ENCODE measurements around the gene MCRIP1.
"Not testable (repeated sequence)": the region's sequence is repeated elsewhere in the genome, so short reads cannot be mapped to it uniquely, and the experiment has no call there.

The MCRIP1 gene

DNA sequence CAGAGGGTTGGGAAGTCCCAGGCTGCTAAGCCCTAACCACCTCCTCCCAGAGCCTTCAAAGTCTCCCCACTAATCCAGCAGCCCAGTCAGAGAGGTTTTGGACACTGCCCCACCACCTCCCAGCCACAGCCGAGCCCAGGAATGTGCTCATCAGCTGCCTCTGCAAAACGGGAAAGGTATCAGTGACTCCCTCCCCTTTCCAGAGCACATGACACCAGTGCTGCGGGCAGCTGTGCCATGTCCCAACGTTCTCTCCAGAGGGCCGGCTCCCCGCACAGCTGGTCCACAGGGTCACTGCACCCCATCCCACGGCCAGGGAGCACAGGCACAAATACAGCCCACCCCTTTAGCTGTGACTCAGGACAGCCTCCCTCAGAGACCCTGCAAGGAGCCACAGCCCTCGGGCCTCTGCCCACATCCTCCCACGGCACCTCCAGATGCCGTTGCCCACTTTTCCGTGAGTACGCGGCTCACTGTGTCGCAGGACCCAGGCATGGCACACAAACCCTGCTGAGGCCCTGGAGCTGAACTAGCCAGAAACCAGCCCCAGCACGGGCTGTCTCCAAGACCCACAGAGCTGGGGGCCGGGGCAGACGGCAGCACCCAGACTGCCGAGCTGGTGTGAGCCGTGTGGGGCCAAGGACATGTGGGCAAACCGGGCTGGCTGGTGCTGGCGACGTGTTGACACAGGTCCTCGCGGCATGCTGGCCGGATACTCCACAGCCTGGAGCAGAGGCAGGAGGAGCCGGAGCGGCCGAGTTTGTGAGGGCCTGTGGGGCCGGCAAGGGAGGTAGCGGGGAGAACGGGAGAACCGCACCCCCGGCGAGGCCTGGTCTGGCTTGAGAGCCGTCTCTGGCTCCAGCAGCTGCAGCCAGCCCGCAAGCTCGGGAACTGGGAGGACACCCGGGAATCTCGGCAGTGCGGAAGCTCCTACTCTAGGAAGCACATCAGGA lies 8.0 kb upstream of the MCRIP1 start:
- DNase-seq (ENCODE audit: low spot score): no peak

DNA sequence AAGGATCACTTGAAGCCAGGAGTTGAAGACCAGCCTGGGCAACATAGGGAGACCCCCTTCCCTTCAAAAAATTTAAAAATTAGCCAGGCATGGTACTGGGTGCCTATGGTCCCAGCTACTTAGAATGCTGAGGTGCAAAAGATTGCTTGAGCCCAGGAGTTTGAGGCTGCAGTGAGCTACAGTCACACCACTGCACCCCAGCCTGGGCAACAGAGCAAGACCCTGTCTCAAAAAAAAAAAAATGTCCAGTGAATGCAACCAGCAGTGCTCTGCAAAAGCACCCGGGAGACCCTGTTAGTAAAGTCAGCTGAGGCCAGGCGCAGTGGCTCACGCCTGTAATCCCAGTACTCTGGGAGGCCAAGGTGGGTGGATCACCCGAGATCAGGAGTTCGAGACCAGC lies 7.0 kb upstream of the MCRIP1 start:
- not testable (repeated sequence) for DNase-seq (ENCODE audit: low spot score)

DNA sequence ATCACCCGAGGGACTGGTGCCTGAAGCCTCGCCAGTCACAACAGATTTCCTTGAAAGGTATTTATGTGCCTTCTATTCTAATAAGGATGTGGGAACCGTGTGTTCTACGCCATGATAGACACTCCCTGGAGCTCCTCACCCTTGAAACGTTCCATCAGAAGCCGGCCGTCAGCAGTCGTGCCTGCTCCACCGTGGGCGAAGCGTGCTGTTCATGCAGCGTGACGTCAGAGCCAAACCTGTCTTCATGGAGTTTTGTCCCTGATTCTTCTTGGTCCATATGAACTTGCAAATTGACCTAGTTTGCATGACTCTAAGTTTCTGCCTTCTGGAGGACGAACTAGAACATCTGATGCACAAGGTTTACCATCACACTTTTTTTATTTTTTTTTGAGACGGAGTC lies 6.2 kb upstream of the MCRIP1 start:
- no peak for DNase-seq (ENCODE audit: low spot score)

DNA sequence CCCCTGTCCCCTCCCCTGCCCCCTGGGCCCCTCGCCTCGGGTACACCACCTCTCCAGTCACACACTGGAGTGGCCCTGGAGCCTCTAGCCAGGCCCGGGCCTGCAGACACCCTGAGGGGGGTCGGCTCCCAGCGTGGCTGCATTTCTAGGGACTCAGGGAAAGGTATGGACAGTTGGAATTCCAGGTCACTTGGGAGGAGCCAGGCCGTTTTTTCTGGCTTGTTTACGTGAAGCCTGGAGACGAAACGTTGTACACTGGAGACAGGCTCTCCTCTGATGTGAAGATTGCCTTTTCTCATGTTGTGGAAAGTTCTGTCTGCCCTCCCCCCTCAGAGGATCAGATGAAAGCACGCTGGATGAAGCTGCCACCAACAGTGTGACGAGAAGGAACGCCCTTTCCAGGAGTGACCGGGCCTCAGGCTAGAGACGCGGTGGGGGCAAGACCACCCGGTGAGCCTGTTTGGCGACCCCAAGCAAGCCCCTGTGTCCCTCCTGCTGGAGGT lies 5.7 kb upstream of the MCRIP1 start:
- no peak for DNase-seq (ENCODE audit: low spot score)

DNA sequence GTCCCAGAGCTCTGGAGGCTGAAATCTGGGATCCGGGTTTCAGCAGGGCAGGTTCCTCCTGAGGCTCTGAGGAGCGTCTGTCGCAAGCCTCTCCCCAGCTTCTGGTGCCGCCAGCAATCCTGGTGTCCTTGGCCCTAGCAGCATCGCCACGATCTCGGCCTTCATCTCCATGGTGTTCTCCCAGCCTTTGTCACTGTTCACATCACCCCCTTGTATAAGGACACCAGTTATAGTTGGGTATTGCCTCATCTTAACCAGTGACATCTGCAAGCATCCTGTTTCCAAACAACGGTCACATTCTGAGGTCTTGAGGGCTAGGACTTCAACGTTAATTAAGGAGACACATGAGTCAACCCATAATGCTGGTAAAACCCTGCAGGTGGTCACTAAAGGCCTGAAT lies 4.5 kb upstream of the MCRIP1 start:
- DNase-seq (ENCODE audit: low spot score): no peak

DNA sequence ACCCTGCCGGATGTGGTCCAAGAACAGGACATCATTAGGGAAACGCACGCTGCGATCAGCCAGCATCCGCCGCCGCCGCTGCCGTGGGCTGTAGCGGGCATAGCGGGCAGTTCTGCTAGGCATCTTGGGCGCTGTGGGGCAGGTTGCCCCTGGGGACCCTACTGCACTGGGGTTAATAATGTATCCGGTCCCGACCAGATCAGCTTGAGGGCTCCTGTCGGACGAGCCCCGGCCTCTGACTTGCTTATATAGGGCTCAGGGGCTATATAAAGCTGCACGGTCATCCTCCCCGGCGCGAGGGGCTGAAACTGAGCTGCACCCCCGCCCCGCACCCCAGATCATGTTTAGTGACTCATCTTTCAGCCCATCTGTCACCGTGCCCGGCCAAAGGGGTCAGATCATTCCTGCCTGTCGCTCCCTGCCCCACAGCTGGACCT lies 1.8 kb upstream of the MCRIP1 start, which contains the start of gene PPP1R27:
TSS of gene PPP1R27 (minus strand) at position 220 of the 437 bp plus-strand sequence. CDS start at position 123, 97 bp downstream.
- DNase-seq (ENCODE audit: low spot score): no peak

DNA sequence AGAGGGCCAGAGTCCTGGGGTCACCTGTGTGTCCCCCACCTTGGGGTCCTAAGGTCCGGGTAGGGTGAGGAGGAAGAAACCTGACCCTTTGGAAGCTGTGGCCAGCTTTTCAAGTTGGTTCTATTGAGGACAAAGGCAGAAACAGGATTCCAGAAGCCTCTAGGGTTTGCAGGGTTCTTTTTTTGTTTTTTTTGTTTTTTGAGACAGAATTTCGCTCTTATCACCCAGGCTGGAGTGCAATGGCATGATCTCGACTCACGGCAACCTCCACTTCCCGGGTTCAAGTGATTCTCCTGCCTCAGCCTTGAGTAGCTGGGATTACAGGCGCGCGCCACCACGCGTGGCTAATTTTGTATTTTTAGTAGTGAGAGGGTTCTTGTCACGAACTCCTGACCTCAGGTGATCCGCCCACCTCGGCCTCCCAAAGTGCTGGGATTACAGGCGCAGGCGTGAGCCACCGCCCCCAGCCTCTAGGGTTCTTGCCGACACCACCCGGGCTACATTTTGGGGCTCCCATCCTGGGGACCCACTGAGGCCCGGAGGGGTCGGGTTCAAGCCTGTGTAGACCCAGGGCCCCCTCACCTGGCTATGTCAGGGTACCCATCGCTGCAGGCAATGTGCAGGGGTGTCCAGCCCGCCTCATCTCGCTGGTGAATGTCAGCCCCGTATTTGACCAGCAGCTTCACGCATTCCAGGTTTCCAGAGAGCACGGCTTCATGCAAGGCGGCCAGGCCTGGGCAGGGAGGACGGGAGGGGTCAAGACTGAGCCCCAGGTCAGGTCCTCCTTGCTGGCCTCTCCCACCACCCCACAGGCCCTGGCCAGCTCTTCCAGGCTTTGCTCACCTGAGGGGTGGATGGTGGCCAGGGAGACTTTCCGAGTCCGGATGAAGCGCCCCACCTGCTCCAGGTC lies 1.1 kb upstream of the MCRIP1 start:
- no peak for DNase-seq (ENCODE audit: low spot score)

DNA sequence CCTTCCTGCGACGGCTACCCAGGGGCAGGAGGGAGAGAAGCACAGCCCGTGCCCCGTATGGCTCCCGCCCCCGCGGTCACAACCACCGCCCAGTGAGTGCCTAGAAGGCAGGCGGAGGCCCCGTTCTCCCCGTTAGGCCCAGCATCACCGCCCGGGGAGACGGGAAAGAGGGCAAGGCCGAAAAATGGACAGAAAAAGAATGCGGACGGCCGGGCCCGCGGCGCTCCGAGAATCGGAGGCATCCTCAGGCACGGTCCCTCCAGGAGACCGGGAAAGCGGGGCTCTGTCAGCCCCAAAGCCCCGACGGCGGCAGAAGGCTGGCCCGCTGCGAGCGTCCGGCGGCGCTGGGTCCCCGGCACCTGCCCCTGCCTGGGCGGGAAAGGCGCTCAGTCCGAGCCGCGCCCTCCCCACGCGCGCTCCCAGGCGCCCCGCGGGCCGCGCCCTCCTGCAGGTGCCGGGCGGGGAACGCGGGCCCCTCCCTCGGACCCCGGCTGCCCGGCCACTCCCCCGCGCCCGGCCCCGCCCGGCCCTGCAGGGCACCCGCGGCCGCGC lies 407 bp downstream of the MCRIP1 start:
- DNase-seq (ENCODE audit: low spot score): peak; percentile 5

DNA sequence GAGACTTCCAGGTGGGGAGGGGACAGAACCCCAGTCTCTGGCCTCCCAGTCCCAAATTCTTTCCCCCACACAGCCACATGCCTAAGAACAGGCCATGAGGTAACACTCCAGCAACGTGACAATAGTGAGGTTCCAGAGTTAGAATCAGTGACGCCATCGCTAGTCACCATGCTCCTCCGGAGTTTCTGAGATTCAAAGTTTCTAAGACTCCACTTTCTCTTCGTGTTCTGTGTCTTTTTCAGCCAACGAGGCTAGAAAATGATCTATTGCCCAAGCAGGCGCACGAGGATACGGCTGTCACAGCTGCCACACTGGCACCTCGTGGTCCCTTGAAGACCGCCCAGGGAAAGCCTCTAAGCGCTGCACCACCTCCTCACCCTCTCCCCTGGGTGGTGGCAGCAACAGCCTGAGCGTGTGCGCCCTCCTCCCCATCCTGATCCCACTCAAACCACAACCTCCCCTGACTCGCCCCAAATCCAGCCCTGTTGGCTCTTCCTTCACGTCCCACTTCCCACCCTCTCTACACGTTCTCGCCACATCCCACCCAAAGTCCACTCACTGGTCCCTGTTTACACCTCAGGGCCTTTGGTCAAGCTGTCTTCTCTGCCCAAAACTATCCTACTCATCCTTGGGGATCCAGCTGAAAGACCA lies 1.0 kb downstream of the MCRIP1 start:
- peak; percentile 16 for DNase-seq (ENCODE audit: low spot score)

DNA sequence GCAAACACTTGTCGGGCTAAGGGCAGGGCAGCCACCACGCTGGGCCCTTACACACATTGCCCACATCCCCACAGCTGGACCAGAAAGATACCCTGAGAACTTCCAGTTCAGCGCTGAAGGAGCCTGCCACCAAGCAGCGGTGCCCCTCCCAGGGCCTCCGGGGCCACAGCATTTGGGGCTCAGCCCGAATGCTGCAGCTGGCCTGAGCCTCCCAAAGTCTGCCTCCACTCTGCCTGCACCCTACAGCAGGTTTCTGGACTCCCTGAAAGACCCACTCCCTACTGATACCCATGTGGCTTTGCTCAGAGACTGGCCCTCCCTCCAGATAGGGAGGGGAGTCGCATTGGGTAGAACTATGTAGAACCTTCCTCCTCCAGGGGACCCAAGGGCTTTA lies 1.5 kb downstream of the MCRIP1 start:
- no peak for DNase-seq (ENCODE audit: low spot score)

DNA sequence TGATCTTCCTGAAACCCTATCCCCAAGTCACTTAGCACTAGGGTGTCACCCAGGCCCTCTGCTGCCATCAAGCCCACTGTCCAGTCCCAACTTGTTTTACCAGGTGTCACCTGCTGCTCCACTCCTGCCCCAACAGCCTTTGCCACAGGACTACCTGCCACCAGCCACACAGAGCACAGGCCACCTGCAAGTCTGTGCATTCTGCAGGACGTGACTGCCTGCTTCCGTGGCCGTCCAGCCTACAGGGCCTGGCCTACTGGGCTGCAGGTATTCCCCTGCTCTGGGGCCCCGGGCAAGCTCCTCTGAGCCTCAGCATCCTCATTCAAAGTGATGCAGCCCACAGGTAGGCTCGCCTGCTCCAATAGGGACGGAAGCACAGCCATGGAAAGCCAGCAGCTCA lies 3.2 kb downstream of the MCRIP1 start:
- no peak for DNase-seq (ENCODE audit: low spot score)

DNA sequence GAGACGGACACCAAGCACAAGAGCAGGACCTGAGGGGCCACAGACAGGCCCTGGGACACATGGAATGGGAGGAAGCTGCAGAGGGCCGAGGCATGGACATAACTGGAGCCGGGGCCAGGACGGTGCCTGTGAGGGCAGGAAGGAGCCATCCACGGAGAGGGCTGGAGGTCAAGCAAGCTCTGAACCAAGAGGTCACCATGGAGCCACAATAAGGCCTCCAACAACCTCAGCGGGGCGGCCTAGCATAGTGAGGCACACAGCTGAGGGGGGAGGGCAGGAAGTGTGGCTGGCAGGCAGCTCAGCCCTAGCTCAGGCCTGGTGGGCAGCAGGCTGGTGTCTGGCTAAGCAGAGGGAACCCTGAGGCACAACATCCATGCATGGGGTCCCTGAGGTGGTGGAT lies 4.4 kb downstream of the MCRIP1 start:
- DNase-seq (ENCODE audit: low spot score): no peak

DNA sequence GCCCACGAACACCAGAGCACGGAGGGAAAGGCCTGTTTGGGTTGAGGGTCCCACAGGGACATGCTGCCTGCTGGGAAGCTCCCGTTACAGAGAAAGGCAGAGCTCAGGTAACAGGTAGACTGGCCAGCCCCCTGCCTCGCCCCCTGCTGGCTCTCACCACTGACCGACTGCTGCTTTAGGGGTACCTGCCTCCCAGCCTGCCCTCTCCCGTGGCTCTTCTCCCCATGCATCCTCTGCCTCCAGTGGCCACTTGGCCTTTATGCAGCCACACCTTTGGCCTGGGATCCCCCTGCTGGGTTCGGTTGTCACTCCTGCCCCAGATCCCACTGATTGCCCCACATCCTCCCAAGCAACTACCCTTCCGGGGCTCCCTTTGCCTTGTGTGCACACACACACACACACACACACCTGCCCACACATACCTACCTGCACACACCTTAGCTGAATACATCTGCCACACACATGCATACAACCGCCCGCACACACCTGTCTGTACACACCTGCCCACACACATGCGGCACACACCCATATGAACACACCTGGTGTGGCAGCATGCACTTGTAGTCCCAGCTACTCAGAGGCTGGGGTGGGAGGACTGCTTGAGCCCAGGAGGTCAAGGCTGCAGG lies 7.1 kb downstream of the MCRIP1 start:
- DNase-seq (ENCODE audit: low spot score): no peak

DNA sequence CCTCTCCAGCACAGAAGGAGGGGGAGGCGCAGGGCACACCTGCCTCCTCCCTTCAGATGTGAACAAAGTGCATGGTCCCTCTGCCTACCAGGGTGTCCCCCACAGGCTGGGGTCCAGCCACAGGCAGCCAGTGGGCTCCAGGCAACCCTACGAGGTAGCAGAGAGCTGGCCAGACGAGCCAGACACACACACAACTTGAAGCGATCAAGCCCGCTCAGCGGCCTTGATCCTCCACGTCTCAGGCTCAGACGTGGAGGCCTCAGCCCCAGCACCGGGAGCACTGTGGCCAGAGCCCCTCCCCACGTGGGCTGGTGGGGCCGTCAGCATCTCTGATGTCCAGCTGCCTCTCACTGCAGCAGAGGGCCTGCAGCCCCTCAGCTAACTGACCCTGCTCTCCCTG lies 8.5 kb downstream of the MCRIP1 start:
- no peak for DNase-seq (ENCODE audit: low spot score)

DNA sequence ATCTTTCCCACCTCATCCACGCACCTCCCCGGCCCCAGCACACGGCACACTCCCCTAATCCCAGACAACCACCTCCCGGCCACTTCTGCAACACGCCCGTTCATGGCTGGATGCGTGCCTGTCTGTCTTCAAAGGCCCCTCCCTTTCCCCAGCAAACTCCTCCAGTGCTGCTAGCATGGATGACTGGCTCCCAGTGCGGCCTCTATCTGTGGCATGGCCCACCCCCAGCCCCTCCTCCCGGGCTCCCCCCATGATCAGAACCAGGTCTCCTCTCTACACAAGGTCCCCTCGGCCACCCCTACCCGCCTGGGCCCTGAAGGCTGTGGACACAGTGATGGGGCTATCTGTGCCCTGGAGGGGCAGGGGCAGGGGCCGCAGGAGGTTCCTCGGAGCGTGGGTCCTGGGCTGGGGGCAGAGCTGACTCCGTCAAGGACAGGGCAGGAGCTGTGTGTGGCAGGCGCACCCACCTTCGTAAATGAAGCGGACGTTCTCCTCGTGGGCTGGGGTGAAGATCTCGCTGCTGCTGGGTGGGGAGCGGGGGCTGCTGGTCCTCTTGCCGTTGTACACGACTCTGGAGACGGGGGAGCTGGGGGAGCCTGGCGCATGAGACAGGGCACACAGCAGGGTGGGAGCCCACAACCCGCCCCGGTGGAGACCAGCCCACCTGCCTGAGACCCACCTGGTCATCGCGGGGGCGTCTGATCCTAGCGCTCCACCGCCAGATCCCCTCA lies 9.1 kb downstream of the MCRIP1 start:
- no peak for DNase-seq (ENCODE audit: low spot score)

DNA sequence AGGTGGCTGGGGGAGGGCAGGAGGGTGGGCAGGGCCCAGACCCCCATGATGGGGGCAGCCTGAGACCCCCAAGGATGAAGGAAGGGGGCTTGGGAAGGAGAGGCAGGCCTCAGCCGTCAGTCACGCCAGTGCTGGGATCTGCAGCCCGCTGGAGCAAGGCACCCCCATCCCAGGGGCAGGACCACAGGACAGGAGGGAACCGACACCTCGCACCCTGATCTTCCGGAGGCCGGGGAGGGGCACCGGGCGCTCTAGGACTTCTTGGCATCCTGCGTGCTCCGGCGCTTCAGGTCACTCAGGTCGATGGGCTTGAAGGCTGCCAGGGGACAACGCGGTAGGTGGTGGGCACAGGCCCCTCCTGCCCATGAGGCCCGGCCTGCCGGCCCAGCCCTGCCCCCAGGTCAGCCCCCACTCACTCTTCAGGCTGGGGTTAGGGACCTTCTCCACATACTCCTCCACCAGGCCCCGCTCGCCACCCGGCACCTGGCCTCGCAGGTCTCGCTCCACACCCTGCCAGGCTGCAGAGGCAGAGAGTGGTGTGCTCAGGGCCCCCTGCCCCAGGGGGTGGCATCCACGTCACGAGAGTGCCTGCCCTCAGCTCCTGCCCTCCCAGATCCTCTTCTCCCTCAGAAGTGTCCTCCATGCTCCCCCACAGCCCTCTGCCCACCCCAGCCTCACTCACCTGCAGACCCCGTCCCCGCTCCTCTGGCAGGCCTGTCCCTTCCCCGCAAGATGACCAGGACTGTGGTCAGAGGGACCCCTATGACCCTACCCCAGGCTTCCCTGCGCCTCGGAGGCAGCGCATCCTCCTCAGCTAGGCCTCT lies 9.9 kb downstream of the MCRIP1 start:
- DNase-seq (ENCODE audit: low spot score): no peak

DNA sequence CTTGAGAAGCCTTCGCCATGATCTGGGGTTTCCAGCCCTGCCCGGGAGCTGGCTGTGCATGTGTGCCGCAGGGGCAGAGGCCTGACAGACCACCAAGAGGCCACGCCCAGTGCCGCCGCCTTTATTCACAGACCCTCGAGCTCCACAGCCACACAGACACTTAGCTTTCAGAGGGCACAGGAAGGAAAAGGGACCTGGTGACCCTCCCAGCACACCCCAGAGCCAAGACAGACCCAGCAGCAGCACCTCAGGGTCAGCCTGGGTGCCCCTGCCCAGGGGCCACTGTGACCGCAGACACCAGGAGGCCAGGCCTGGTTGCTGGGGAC lies 10.8 kb downstream of the MCRIP1 start:
- no peak for DNase-seq (ENCODE audit: low spot score)

DNA sequence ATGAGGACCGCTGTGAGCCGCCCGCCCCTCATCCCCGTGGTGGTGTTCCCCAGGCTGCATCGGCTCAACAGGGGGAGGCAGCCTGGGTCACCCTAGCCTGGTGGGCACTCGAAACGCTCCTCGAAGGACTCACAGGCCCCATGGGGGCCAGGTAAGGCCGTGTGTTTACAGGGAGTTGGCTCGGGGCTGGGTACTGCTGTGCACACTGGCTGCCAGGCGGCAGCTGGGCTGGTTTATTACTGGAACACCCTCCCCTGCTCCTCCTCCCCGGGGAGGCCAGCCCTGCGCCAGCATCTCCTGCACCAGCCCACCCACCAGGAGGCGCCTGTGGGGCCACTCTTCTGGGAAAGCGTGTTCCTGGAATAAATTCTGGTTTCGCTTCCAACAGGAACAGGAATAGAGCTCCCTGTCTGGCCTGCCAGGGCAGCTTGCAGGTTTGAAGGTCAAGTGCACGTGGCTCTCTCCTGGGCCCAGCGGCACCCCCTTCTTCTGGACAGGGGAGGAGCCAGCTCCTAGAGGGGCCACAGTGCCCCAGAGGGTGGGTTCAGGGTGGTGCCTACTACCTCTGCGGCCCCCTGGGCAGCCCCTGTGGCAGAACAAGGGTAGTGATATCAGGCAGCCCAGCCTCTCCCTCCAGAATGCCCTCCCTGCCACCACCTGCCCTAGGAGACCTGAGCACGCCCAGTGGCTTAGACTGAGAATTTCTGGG lies 11.3 kb downstream of the MCRIP1 start:
- peak; percentile 20 for DNase-seq (ENCODE audit: low spot score)

DNA sequence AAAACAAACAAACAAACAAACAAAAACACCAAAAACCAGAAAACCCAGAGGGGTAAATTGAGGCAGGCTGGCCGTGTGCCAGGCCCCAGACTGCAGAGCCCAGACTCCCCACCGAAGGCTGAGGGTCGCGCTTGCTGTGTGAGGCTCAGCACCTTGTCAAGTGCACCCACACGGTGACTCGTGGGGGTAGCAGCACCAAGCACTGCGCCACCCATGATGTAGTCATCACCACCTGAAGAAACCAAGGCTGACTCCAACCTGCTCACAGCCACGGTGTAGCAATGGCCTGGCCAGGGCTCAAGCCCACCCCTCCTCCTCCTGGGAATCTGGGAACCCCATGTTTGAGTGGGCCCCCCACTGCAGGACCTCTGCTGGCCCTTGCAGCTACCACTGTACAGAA lies 11.9 kb downstream of the MCRIP1 start:
- DNase-seq (ENCODE audit: low spot score): no peak
